CD1c-positive myeloid dendritic cell (primary cell): ENCODE data around the gene IVD.

Experiments
- DNase-seq: peaks from one replicate; pipeline ENCODE4 v3.0.0-alpha.2; 2016; ENCODE audit errors: extremely low spot score

IVD gene

DNA sequence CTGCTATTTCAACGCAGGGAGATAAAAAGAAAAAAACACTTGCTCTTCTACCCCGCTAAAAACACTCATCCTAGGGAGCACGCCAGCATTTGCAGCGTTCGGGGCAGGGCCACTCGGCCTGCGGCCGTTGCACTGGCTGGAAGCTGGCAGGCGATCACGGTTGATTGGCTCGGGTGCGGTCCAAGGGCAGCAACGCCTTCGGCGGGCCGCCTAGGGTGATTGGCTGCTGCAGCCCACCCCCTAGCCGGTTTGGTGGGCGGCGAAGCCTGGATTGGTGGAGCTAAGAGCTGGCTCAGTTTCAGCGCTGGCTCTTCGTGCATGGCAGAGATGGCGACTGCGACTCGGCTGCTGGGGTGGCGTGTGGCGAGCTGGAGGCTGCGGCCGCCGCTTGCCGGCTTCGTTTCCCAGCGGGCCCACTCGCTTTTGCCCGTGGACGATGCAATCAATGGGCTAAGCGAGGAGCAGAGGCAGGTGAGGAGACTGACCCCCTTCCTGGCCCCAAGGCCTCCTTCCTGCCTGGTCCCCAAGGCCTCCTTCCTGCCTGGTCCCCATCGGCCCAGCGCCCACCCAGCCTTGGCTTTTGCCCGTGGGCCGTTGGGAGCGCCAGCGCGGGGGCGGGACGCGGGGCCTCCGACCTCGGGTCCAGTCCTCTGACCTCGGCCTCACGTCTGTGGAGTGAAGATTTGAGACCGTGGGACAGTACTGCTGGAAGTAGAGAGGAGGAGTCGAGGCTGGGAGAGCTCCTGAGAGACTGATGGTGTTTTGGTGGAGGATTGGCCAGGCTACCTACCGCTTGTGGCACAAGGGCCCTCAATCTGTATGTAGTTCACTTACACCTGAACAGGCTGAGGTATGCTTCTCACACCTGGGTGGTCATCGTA lies at the start of gene IVD:
IVD (plus strand) TSS at position 295 of the 881 bp plus-strand sequence; CDS start at position 328, 33 bp downstream.
- peak; percentile 97 for DNase-seq

DNA sequence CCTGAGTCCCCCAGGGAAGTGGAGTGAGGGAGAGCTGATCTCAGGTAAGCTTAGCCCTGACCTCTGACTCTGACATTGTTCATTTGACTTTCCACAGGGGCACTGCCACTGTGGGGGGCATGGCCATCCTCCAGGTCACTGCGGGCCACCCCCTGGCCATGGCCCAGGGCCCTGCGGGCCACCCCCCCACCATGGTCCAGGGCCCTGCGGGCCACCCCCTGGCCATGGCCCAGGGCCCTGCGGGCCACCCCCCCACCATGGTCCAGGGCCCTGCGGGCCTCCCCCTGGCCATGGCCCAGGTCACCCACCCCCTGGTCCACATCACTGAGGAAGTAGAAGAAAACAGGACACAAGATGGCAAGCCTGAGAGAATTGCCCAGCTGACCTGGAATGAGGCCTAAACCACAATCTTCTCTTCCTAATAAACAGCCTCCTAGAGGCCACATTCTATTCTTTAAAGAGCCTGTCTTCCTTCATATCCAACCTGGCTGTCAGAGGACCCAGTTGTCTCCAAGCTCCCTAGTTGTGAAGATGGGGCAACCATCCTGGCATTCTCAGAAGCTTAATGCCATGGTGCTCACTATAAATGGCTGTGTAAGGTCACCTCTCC lies 49.5 kb upstream of the IVD start:
- DNase-seq: no peak

DNA sequence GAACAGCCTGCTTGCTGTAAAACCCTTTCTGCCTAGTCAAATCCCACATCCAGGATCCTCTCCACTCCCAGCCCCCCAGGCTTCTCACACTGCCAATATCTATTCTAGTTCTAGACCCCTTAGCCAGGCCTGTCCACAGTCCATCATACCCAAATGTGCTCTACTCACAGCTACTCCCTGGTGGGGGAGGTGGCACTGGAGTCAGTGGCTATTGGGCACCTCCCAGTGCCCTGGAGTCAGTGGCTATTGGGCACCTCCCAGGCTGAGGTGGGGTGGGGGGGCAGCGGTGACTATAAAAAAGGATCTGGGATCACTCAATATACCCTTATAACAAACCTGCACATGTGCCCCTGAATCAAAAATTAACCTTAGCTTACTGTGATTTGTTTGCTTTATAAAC lies 48.3 kb upstream of the IVD start:
- DNase-seq: no peak

DNA sequence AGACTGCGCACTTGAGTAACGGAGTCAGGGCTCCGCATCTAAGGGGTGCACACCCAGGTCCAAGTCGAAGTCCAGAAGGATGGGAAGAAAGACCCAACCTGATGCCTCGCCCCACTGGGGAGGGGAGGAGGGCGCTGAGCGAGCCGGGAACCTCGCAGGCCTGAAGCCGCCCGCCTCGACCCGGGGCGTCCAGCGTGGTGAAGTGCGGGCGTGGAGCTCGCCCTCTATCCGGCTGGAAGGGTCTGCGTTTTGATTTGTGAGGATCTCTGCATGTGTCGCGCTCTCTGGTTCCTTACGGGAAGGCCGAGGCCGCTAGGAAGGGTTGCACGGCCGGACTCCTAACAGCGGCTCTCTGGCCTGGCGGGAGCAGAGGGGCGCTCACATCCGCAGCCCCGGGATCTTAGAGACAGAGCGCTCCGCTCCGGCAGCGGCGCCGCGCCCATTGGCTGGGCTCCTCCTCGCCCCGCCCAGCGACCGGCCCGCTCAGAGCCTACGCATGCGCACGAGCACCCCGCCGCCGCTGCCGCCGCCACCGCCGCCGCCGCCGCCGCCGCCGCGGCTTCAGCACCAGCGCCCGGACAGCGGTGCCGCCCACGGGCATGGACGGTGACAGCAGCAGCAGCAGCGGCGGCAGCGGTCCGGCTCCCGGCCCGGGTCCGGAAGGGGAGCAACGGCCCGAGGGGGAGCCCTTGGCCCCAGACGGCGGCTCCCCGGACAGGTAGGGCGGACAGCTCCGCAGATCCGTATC lies 47.7 kb upstream of the IVD start, which contains the start of gene DISP2:
DISP2 (plus strand) TSS at position 497 of the 748 bp plus-strand sequence; CDS start at position 600, 103 bp downstream.
- DNase-seq: peak; percentile 95

DNA sequence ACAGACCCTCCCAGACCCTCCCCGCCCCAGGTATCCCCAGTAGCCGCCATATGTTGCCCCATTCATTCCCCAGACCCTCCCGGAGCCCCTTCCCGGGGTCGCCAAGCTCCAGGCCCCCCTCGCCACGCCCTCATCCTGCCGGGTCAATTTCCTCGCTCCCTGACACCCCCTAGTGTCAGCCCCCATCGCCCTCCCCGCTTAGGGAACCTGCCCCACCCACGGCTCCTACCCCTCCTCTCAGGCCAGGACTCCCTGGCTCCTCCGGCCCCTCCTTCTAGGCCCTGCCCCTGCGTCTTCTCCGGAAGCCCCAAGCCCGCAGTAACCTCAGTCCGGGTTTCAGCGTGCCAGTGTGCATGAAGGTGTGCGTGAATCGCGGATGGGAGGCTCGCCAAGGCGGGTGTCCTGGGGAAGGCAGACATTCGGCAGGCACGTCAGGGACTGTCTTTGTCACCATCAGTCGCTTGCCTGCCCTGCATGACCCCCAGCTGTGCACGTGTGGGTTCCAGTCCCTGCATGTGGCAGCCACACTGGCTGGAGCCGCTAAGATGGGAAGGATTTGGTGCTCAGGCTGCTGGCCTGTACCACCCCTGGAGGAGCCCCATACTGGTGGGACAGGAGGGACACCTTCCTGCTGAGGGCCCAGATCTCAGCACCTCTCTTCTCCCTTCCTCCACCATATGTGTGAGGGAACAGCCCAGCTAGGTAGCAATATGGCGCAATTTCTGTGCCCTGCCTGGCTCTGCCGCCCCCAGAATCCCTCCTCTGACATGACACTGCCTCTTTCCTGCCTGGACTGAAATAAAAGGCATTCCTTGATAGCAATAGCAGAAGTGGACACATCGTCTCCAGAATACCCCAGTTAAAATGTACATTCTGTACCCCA lies 46.9 kb upstream of the IVD start:
- DNase-seq: peak; percentile 13

DNA sequence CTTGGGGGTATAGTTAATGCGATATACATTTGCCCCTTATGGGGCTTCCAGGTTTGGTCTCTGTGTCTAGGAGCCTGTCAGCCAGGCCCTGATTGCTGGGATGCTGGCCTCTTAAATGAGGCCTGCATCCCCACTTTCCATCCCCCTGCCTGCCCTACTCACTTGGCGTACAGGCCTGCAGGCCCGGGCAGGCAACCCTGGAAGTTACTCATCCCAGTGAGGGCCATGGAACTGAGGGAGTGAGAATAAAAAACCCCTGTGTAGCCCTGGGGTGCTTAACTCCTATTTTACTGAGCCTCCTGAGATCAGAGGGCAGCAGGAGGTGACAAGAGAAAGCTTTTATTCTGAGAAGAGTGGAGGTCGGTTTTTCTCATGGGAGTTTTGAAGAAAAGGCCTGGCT lies 45.6 kb upstream of the IVD start:
- DNase-seq: no peak

DNA sequence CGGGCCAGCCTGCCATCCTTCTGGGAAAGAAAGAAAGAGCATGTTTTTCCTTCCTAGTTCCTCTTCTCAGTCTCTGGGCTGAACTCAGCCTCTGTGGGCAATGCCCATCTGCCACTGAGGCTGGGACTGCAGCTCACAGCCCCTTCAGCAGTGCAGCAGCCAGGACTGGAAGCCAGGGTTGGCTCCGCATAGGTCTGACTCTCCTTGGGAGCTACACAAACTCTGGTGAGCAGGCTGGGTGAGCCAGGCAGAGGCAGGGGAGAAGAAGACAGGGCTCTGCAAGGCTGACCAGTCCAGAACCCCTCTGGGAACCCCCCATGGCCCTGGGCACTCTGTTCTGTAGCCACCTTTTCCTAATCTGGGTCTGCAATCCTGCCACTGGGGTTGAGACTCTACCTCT lies 44.0 kb upstream of the IVD start:
- no peak for DNase-seq

DNA sequence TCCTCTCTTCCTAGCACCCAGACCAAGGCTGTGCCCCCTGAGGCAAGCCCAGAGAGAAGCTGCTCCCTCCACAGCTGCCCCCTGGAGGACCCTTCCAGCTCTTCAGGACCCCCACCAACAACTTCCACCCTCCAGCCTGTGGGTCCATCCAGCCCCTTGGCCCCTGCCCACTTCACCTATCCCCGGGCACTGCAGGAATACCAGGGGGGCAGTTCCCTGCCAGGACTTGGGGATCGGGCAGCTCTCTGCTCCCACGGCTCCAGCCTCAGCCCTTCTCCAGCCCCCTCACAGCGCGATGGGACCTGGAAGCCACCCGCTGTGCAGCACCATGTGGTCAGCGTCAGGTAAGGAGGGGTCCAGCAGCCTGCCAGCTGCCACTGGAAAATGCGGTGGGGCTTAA lies 42.0 kb upstream of the IVD start:
- DNase-seq: no peak

DNA sequence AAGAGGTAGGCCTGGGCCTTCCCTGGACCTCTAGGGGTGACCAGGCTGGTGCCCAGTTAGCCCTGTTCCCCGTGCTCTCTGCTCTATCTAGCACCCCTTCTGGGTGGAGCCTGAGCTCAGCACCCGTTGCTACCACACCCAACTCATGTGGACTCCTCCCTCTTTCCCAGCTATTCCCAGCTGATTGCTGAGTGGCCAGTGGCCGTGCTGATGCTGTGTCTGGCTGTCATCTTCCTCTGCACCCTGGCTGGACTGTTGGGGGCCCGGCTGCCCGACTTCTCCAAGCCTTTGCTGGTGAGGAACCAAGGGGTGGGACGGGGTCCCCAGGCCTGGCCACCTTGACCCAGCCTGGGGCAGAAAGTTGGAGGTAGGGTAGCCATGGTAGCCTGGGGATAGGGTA lies 41.3 kb upstream of the IVD start:
- no peak for DNase-seq

DNA sequence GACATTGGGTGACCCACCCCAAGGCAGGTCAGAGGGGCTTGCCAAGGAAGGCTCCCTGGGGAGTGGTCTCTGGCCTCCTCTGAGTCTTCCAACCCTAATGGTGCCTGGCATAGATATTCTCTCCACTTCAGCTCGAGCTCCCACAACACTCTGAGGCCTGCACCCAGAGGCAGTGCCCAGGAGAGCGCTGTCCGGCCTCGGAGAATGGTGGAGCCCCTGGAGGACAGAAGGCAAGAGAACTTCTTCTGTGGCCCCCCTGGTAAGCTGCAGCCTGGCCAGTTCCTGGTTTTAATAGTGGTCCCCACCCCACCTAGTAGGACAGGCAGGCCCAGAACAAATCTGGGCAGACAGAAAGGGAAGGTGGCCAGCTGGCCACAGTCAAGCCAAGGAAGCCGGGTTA lies 40.6 kb upstream of the IVD start:
- no peak for DNase-seq

DNA sequence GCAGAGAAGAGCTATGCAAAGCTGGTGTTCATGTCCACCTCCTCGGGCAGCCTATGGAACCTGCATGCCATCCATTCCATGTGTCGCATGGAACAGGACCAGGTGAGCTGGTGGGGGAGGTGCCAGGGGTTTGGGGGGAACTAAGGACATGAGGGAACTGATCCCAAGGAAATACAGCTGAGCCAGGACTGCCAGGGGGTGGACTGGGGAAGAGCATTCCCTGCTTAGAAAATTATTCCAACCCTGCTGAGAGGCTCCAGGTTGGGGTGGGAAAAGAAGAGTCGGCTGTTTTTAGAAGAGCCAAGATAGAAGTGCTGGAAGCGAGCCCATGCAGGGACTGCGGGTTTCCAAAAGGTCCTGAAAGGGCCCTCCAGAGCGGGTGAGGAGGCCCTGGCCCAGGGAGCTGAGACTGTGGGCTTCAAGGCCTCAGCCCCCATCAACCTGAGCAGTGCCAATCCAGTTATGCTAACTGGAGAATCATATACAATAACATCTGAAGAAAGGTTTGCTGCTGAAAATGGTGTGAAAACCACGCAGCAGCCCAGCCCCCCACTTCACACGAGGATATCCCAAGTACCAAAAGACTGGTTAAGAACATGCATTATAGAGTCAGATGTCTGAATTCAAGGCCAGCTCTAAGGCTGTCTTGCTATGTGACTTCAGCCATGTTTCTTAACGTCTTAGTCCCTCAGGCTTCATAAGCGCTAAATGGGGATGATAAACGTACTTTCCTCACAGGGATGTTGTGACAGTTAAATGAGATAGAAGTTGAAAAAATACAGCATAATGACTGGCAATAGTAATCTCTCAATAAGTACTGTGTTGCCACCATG lies 39.8 kb upstream of the IVD start:
- no peak for DNase-seq

DNA sequence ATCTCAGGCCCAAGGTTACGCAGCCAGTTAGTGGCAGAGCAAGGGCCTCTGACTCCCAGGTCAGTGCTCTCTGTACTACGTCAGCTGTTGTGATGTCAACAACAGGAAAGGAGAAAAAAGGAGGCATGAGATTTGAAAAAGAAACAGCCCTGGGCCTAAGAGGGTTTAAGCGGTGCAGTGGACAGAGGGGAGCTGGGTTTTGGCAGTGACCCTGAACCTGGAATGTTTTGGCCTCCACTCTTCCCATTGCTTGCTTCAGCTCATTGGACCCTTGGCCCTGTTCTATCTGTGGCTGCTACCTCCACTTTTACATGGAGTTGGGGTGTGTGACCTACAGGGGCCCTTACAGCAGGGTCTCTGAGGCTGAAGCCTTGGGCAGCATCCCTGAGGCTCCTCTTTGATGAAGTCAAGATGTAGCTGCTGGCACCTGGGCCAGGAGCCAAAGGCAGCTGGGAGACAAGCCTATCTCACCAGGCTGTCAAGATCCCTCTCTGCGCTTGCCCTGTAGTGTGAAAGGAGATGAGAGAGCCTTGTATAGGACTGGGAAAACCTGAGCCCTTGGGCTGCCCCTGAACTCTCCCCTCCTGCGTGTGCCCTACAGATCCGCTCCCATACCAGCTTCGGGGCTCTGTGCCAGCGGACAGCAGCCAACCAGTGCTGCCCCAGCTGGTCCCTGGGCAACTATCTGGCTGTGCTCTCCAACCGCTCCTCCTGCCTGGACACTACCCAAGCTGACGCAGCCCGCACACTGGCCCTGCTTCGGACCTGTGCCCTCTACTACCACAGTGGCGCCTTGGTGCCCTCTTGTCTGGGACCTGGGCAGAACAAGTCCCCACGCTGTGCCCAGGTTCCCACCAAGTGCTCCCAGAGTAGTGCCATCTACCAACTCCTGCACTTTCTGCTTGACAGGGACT lies 38.9 kb upstream of the IVD start:
- DNase-seq: no peak

DNA sequence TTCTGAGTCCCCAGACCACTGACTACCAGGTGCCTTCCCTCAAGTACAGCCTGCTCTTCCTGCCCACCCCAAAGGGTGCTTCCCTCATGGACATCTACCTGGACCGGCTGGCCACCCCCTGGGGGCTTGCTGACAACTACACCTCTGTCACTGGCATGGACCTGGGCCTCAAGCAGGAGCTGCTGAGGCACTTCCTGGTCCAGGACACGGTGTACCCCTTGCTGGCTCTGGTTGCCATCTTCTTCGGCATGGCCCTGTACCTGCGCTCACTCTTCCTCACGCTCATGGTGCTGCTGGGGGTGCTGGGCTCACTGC lies 38.3 kb upstream of the IVD start:
- DNase-seq: no peak

DNA sequence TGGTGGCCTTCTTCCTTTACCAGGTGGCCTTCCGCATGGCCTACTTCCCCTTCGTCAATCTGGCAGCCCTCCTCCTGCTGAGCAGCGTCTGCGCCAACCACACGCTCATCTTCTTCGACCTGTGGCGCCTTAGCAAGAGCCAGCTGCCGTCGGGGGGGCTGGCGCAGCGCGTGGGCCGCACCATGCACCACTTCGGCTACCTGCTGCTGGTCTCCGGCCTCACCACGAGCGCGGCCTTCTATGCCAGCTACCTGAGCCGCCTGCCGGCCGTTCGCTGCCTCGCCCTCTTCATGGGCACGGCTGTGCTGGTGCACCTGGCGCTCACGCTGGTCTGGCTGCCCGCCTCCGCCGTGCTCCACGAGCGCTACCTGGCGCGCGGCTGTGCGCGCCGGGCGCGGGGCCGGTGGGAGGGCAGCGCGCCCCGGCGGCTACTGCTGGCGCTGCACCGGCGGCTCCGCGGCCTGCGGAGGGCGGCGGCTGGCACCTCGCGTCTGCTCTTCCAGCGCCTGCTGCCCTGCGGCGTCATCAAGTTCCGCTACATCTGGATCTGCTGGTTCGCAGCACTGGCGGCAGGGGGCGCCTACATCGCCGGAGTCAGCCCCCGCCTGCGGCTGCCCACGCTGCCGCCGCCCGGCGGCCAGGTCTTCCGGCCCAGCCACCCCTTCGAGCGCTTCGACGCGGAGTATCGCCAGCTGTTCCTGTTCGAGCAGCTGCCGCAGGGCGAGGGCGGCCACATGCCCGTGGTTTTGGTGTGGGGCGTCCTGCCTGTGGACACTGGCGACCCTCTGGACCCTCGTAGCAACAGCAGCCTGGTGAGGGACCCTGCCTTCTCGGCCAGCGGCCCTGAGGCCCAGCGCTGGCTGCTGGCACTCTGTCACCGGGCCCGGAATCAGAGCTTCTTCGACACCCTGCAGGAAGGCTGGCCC lies 37.6 kb upstream of the IVD start:
- DNase-seq: peak; percentile 97

DNA sequence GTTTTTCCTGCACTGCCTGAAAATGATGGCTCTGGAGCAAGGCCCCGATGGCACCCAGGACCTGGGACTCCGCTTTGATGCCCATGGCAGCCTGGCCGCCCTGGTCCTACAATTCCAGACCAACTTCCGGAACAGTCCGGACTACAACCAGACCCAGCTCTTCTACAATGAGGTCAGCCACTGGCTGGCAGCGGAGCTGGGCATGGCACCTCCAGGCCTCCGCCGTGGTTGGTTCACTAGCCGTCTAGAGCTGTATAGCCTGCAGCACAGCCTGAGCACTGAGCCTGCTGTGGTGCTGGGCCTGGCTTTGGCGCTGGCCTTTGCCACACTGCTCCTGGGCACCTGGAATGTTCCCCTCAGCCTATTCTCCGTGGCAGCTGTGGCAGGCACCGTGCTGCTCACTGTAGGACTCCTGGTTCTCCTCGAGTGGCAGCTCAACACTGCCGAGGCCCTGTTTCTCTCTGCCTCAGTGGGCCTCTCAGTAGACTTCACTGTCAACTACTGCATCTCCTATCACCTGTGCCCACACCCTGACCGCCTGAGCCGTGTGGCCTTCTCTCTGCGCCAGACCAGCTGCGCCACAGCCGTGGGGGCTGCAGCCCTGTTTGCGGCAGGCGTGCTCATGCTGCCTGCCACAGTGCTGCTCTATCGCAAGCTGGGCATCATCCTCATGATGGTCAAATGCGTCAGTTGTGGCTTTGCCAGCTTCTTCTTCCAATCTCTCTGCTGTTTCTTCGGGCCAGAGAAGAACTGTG lies 36.7 kb upstream of the IVD start:
- no peak for DNase-seq

DNA sequence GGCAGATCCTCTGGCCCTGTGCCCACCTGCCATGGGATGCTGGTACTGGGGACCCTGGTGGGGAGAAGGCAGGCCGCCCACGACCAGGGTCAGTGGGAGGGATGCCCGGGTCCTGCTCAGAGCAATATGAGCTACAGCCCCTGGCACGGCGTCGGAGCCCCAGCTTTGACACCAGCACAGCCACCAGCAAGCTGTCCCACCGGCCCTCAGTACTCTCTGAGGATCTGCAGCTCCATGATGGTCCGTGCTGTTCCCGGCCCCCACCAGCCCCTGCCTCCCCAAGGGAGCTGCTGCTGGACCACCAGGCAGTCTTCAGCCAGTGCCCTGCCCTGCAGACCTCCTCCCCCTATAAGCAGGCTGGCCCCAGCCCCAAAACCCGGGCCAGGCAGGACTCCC lies 36.1 kb upstream of the IVD start:
- DNase-seq: no peak

DNA sequence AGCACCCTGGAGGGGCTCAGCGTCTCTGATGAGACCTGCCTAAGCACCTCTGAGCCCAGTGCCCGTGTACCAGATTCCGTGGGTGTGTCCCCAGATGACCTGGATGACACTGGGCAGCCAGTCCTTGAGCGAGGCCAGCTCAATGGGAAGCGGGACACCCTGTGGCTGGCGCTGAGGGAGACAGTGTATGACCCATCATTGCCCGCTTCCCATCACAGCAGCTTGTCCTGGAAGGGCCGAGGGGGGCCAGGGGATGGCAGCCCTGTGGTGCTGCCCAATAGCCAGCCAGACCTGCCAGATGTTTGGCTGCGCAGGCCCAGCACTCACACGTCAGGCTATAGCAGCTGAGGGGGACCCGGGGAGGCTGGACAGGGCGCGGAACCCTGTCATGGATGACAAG lies 35.6 kb upstream of the IVD start:
- no peak for DNase-seq

DNA sequence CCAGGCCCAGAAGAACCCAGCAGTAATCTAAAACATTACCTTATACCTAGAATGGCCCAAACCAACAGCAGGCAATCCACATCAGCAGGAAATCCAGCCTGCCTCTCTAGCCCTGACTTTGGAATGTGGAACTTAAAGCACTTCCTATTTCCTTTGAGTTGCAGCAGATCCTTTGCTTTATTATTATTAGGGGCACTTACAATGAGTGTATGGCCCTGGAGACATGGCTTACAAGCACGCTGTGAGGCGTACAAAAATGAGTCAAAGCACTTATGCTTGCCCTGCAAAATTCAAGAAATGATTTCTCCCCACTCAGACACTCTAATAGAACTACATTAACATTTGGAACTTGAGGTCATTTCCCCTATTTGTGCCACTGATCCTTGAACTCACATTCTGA lies 32.6 kb upstream of the IVD start:
- peak; percentile 51 for DNase-seq
